SK-MEL-5 (cell line): ENCODE measurements around the gene EXOSC5. TPM values are rescaled to one million over a fixed set of nuclear protein-coding genes. Genes with fewer than 3 reads are reported as not detected.

Source experiments
- DNase-seq: peaks from one replicate; pipeline ENCODE4 v3.0.0-alpha.2; 2016; ENCODE audit warnings: low read depth, low spot score
- in situ Hi-C: cut with HindIII; loops from 2 replicates; pipeline ENCODE4 v1.10.0; 2016; ENCODE audit warnings: low sequenced_read_pairs, high pct_unique_total_duplicates, low pct_unique_long_range_greater_than_20kb
- total RNA-seq: library from RNA; depleted of rRNA; stranded (reverse); fragments of >200 nt; shearing (Covaris generic); gene quantifications from 2 replicates; pipeline ENCODE4 v1.2.3, GENCODE V29; 2014

Gene EXOSC5
- total RNA-seq, 1 experiment from 2014 or later, result 39.3 TPM

- in situ Hi-C loops, result no loop called here
- no peak for DNase-seq
Observed at GRCh38 chr19:41428481-41428859, 31.3 kb upstream of the EXOSC5 start.

GRCh38 chr19:41427647-41428480 is 30.7 kb upstream of the EXOSC5 start:
- DNase-seq, result no peak
- in situ Hi-C loops, result no loop called here

- no peak for DNase-seq
- in situ Hi-C loops, result no loop called here
Observed at GRCh38 chr19:41426952-41427646, 29.9 kb upstream of the EXOSC5 start, which contains the start of gene B3GNT8. B3GNT8 (minus strand) TSS chr19:41427374; CDS start chr19:41426778, 596 bp downstream.

- in situ Hi-C loops, result no loop called here
- no peak for DNase-seq
Observed at GRCh38 chr19:41426116-41426841, 29.1 kb upstream of the EXOSC5 start.

GRCh38 chr19:41425174-41426115 is 28.3 kb upstream of the EXOSC5 start:
- in situ Hi-C loops, result no loop called here
- no peak for DNase-seq

GRCh38 chr19:41424335-41425173 is 27.4 kb upstream of the EXOSC5 start:
- in situ Hi-C loops, result no loop called here
- DNase-seq, result no peak

GRCh38 chr19:41422955-41423354 is 25.8 kb upstream of the EXOSC5 start:
- in situ Hi-C loops, result no loop called here
- DNase-seq, result no peak

GRCh38 chr19:41422456-41422855 is 25.3 kb upstream of the EXOSC5 start:
- no peak for DNase-seq
- in situ Hi-C loops, result no loop called here

- in situ Hi-C loops, result no loop called here
- DNase-seq, result no peak
Observed at GRCh38 chr19:41421973-41422372, 24.8 kb upstream of the EXOSC5 start.

GRCh38 chr19:41421314-41421713 is 24.2 kb upstream of the EXOSC5 start:
- in situ Hi-C loops, result no loop called here
- DNase-seq, result no peak

- in situ Hi-C loops, result no loop called here
- DNase-seq, result no peak
Observed at GRCh38 chr19:41420101-41420880, 23.1 kb upstream of the EXOSC5 start.

- DNase-seq, result no peak
- in situ Hi-C loops, result no loop called here
Observed at GRCh38 chr19:41416194-41416674, 19.1 kb upstream of the EXOSC5 start.

GRCh38 chr19:41415154-41415571 is 18.0 kb upstream of the EXOSC5 start:
- DNase-seq, result no peak
- in situ Hi-C loops, result no loop called here

GRCh38 chr19:41414461-41414860 is 17.3 kb upstream of the EXOSC5 start:
- DNase-seq, result no peak
- in situ Hi-C loops, result no loop called here

- DNase-seq, result no peak
- in situ Hi-C loops, result no loop called here
Observed at GRCh38 chr19:41413947-41414346, 16.8 kb upstream of the EXOSC5 start.

- in situ Hi-C loops, result no loop called here
- no peak for DNase-seq
Observed at GRCh38 chr19:41412953-41413352, 15.8 kb upstream of the EXOSC5 start.
